HFFc6 (cell line): ENCODE results near the gene DPYSL4. TPM values are rescaled to one million over a fixed set of nuclear protein-coding genes. Genes with fewer than 3 reads are reported as not detected.

Experiments used
- DNase-seq: peaks from one replicate; pipeline ENCODE4 v3.0.0-alpha.2; 2018
- H3K27ac Mint-ChIP-seq: 2 replicates; pipeline ENCODE4 v1.8.0; 2020; ENCODE audit warnings: mild to moderate bottlenecking, mixed read lengths
- H3K27me3 Mint-ChIP-seq: 2 replicates; pipeline ENCODE4 v1.8.0; 2021; ENCODE audit warnings: mild to moderate bottlenecking, moderate library complexity, mixed read lengths; ENCODE audit not compliant: insufficient read depth
- H3K36me3 Mint-ChIP-seq: 2 replicates; pipeline ENCODE4 v1.8.0; 2021; ENCODE audit warnings: low read depth, mixed read lengths
- H3K4me1 Mint-ChIP-seq: 2 replicates; pipeline ENCODE4 v1.8.0; 2020; ENCODE audit warnings: low read depth, mixed read lengths
- H3K4me3 Mint-ChIP-seq: 2 replicates; pipeline ENCODE4 v1.8.0; 2020; ENCODE audit warnings: mild to moderate bottlenecking, moderate library complexity, mixed read lengths
- H3K9me3 Mint-ChIP-seq: 2 replicates; pipeline ENCODE4 v1.8.0; 2020; ENCODE audit warnings: mild to moderate bottlenecking, mixed read lengths
- total RNA-seq, 6 experiments: library from RNA; stranded (reverse); fragmentation: NEBNext Ultra II Directional; extraction: Animal tissue kit (Norgen Biotek cat#: 25700); gene quantifications; 2 replicates in 1 of 6; 3 replicates in 5 of 6; pipeline ENCODE4 v1.2.3, GENCODE V29; 2021
- TF ChIP-seq, protein P1 (sequence below): fragments of 200-600 bp; sonication (generic); IDR thresholded peaks from 2 replicates; pipeline ENCODE4 v1.5.0; 2021; ENCODE audit warnings: antibody characterized with exemption, mild to moderate bottlenecking

DPYSL4 gene
- total RNA-seq, 6 experiments from 2014 or later = 0.13 to 2.4 (median 0.34) TPM

- TF ChIP-seq, protein P1, sequence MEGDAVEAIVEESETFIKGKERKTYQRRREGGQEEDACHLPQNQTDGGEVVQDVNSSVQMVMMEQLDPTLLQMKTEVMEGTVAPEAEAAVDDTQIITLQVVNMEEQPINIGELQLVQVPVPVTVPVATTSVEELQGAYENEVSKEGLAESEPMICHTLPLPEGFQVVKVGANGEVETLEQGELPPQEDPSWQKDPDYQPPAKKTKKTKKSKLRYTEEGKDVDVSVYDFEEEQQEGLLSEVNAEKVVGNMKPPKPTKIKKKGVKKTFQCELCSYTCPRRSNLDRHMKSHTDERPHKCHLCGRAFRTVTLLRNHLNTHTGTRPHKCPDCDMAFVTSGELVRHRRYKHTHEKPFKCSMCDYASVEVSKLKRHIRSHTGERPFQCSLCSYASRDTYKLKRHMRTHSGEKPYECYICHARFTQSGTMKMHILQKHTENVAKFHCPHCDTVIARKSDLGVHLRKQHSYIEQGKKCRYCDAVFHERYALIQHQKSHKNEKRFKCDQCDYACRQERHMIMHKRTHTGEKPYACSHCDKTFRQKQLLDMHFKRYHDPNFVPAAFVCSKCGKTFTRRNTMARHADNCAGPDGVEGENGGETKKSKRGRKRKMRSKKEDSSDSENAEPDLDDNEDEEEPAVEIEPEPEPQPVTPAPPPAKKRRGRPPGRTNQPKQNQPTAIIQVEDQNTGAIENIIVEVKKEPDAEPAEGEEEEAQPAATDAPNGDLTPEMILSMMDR = no peak
- DNase-seq = no peak
- no peaks in the 10 kb centered on the region for H3K4me1 Mint-ChIP-seq
- no peaks in the 10 kb centered on the region for H3K36me3 Mint-ChIP-seq
- no peaks in the 10 kb centered on the region; the same call in 1 of the 2 replicates for H3K27me3 Mint-ChIP-seq
- no peak overlapping the region for H3K27ac Mint-ChIP-seq
- H3K9me3 Mint-ChIP-seq = no peaks in the 10 kb centered on the region
- no peak overlapping the region for H3K4me3 Mint-ChIP-seq
These were observed 34.7 kb upstream of the DPYSL4 start for GRCh38 chr10:132151951-132152505.

DNA sequence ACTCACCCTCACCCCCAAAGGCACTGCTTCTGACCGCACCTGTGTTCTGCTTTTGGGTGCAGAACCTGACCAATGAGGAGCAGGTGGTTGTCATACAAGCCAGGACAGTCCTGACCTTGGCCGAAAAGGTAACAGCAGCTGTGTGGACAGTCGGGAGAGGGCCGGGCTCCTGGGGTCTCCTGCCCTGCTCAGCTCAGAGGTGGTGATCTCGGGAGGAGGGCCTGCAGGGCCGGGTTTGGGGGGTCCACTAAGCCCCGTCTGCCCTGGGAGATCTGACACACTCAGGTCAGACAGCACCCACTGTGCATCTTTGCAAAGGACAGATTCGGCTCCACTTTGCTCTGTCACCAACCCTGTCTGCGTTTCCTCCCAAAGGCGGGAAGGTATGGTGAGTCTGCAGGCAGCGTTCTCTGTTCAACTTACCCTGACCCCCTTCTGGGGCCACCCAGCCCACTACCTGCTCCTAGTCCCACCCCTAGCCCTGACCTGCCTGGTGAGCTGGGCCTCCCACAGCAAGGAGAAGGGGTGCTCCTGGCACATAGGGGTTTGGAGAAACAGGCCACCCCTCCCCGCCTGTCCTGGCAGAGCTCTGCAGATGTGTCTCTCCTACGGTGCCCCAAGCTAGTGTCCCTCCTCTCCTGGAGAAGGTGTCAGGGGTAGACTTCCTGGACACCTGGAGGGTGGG is 33.7 kb upstream of the DPYSL4 start:
- H3K36me3 Mint-ChIP-seq = no peaks in the 10 kb centered on the region
- no peak for DNase-seq
- no peaks in the 10 kb centered on the region for H3K9me3 Mint-ChIP-seq
- H3K4me1 Mint-ChIP-seq = no peaks in the 10 kb centered on the region
- H3K4me3 Mint-ChIP-seq = no peak overlapping the region
- H3K27ac Mint-ChIP-seq = no peak overlapping the region
- H3K27me3 Mint-ChIP-seq = no peaks in the 10 kb centered on the region; the same call in 1 of the 2 replicates
- TF ChIP-seq, protein P1 = no peak

GRCh38 chr10:132153616-132154217 is 33.0 kb upstream of the DPYSL4 start:
- DNase-seq = no peak
- no peaks in the 10 kb centered on the region for H3K4me1 Mint-ChIP-seq
- H3K36me3 Mint-ChIP-seq = no peaks in the 10 kb centered on the region
- H3K9me3 Mint-ChIP-seq = no peaks in the 10 kb centered on the region
- H3K4me3 Mint-ChIP-seq = no peak overlapping the region
- no peaks in the 10 kb centered on the region; the same call in 1 of the 2 replicates for H3K27me3 Mint-ChIP-seq
- H3K27ac Mint-ChIP-seq = no peak overlapping the region
- TF ChIP-seq, protein P1 = no peak

- Mint-ChIP-seq H3K36me3 (no peaks in the 10 kb centered on the region), H3K27me3 (no peaks in the 10 kb centered on the region; the same call in 1 of the 2 replicates), H3K4me3 (no peak overlapping the region), H3K27ac (no peak overlapping the region), H3K4me1 (no peaks in the 10 kb centered on the region), H3K9me3 (no peaks in the 10 kb centered on the region)
- TF ChIP-seq, protein P1 = no peak
- no peak for DNase-seq
These were observed 32.3 kb upstream of the DPYSL4 start for GRCh38 chr10:132154440-132154839.

DNA sequence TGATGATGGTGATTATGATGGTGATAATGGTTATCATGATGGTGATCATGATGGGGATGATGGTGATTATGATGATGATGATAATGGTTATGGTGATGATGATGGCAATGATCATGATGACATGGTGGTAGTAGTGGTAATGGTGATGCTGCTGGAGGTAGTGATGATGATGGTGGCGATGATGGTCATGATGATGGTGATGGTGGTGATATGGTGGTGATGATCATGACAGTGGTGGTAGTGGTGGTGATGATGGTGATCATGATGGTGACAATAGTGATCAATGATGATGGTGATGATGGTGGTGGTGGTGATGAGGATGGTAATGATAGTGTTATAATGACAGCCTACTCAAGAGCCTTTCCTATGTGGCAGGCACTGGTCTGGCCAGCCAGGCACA is 31.8 kb upstream of the DPYSL4 start:
- TF ChIP-seq, protein P1 = no peak
- H3K36me3 Mint-ChIP-seq = no peaks in the 10 kb centered on the region
- H3K27ac Mint-ChIP-seq = no peak overlapping the region
- H3K4me3 Mint-ChIP-seq = no peak overlapping the region
- DNase-seq = no peak
- no peaks in the 10 kb centered on the region; the same call in 1 of the 2 replicates for H3K27me3 Mint-ChIP-seq
- H3K4me1 Mint-ChIP-seq = no peaks in the 10 kb centered on the region
- H3K9me3 Mint-ChIP-seq = no peaks in the 10 kb centered on the region
